Measurements from ENCODE around the gene ABCC5.
A peak's percentile ranks its signal among the peaks of the same experiment; 100 is the strongest.
"Not testable (repeated sequence)": the region's sequence is repeated elsewhere in the genome, so short reads cannot be mapped to it uniquely, and the experiment has no call there.

The ABCC5 gene

DNA sequence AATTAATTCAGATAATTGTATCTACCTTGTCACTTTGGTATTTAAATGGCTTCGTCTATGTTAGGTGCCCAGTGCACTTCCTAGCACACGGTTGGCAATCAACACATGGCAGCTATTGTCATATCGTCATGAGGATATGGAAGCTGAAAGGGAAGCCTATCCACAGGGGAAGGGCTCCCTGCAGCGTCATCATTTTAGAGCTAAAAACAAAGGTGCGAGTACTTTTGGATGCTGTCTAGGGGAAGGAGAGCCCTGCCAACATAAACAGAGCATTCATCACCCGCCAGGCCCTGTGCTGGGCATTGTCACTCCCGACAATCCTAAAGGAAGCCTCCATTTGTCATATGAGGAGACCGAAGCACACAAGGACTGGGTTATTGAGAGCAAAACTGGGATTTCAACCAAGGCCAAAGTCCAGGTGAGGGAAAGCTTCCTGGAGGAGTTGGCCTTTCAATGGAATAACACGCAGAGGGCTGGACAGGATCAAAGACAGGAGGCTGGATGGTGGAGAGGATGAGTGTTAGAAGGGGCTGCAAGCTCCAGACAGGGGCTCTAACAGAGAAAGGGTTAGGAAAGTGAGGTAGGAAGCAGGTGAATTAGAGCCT is 125.0 kb downstream of the ABCC5 start:
- DNase-seq (ENCODE audit: low spot score): no peak

DNA sequence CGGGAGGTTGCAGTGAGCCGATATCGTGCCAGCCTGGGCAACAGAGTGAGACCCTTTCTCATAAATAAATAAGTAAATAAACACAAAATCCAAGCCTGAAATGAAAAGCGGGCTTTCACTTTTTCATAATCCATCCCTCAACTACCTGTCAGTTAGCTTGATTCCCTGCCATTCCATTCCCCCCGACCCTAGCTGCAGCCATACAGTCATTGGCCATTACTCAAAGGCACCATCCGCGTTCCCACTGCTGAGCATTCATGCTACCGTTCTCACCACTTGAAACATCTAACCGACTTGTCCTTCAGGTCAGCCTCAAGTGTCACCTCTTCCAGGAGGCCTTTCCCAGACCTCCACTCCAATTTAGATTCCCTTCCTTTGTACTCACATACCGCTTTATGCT is 131.9 kb downstream of the ABCC5 start:
- DNase-seq (ENCODE audit: low spot score): no peak

DNA sequence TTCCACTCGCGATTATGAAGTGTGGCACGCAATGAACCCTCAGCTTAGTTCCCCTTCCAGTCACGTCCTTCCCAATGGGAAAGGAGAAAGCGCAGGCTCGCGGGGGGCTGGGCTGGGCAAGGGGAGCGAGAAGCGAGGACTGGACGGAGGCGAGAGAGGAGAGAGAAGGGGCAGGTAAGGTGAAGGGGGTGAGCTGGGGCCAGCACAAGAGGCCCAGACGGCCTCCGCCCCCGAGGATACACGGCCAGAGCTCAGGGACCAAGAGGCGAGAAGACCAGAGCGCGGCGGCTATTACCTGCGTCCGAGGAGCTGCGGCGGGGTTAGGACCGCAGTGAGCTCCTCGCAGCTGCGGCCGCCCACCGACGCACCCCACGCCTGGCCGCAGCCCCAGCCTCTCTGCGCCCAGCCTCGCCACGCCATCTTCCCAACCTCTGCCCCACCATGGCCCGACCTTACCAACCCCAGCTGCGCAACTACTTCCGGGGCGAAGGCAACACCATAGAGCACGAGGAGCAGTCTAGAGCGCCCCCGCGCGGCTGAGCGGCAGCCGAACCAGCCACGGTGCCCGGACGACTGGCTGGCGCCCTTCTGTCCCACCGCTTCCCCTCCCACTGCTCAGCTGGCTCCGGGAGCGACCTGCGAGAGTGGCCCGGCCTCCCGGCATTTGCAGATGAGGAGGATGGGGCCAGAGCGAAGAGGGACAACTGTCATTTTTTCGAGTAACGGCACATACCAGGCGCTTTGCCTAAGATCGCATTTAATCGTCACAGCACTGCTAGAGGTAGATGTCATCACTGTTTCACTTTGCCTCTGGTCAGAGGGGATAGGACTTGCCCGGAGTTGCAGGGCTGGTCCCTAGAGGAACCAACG is 133.0 kb downstream of the ABCC5 start, which contains the start of gene PARL:
TSS of gene PARL (minus strand) at position 454 of the 870 bp plus-strand sequence. CDS start at position 420, 34 bp downstream.
- peak; percentile 90 for DNase-seq (ENCODE audit: low spot score)

GRCh38 chr3:183884097-183884426 is 133.6 kb downstream of the ABCC5 start:
- DNase-seq (ENCODE audit: low spot score): no peak

GRCh38 chr3:183883291-183884096 is 134.2 kb downstream of the ABCC5 start:
- DNase-seq (ENCODE audit: low spot score): no peak

DNA sequence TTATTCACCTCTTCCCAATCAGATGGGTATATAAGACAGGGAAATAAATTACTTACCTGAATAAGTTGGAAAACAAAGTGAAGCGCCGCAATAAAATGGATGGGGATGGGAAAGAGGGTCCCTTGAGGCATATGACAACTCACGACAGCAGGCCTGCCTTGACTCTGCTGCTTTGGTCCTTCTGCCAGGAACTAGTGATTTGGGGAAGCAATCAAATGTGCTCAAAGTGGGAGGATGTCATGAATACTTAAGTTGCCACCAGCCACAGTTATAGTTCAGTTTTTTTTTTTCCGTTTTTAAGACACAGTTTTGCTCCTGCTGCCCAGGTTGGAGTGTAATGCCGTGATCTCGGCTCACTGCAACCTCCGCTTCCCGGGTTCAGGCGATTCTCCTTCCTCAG is 137.6 kb downstream of the ABCC5 start:
- DNase-seq (ENCODE audit: low spot score): no peak

DNA sequence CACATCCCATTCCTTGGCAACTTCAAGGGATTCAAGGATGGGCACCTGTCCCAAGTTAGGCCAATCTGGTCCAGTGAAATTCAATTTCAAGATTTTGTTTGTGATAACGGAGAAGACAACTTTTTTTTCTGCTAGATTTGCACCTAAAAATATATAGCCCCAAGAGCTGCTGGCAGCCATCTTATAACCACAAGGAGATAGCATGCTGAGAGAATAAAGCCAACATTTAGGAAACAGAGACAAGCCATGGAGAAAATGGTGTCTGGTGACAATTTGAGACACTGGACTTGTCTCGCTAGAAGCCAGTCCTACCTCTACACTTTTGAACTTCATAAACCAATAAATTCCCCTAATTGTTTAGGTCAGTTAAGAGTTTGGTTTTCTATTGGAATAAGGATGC is 138.4 kb downstream of the ABCC5 start:
- DNase-seq (ENCODE audit: low spot score): no peak

DNA sequence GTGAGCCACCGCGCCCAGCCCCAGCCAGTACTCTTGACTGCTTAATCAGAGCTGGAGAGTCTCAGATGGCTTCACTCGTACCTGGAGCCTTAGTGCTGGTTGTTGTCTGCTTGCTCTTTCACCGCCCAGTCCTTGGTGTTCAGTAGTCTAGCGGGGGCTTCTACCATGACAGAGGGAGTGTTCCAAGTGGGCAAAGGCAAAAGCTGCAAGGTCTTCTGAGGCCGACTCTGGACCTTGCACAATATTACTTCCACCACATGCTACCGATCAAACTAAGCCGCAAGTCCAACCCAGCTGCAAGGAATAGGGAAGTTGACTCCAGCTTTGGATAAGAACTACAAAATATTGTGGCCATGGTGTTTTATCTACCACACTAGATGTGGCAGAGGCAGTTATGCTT is 139.6 kb downstream of the ABCC5 start:
- DNase-seq (ENCODE audit: low spot score): no peak

- DNase-seq (ENCODE audit: low spot score): not testable (repeated sequence)
Observed at GRCh38 chr3:183877227-183877626, 140.5 kb downstream of the ABCC5 start.

- no peak for DNase-seq (ENCODE audit: low spot score)
Observed at GRCh38 chr3:183875411-183875810, 142.3 kb downstream of the ABCC5 start.

DNA sequence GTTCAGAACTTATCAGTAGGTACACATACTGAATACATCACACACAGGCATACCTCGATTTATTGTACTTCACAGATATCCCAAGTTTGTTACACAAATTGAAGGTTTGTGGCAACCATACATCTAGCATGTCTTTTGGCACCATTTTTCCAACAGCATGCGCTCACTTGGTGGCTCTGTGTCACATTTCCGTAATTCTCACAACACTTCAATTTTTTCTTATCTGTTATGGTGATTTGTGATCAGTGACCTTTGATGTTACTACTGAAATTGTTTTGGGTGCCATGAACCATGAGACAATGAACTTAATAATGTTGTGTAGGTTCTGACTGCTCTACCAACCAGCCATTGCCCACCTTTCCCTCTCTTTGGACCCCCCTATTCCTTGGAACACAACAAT is 143.8 kb downstream of the ABCC5 start:
- no peak for DNase-seq (ENCODE audit: low spot score)

- DNase-seq (ENCODE audit: low spot score): no peak
Observed at GRCh38 chr3:183871541-183871940, 146.1 kb downstream of the ABCC5 start.

- DNase-seq (ENCODE audit: low spot score): no peak
Observed at GRCh38 chr3:183870563-183870962, 147.1 kb downstream of the ABCC5 start.

Measured in germinal center (tissue), 1 donor.